ACHN (cell line): ENCODE results near the gene SYT8.

Experiments used
- DNase-seq: peaks from one replicate; pipeline ENCODE4 v3.0.0-alpha.2; 2015
- in situ Hi-C: cut with HindIII; loops from 2 replicates; pipeline ENCODE4 v1.10.0; 2017; ENCODE audit warnings: low sequenced_read_pairs, low pct_ligation_motif_present, low pct_unique_long_range_greater_than_20kb

The SYT8 gene

GRCh38 chr11:1854132-1854948 is 19.6 kb downstream of the SYT8 start:
- in situ Hi-C loops, result no loop called here

GRCh38 chr11:1854949-1855885 is 20.4 kb downstream of the SYT8 start:
- in situ Hi-C loops, result no loop called here
- no peak for DNase-seq

More at GRCh38 chr11:1854132-1854948, 19.6 kb downstream of the SYT8 start:
- no peak for DNase-seq

GRCh38 chr11:1855886-1856265 is 21.1 kb downstream of the SYT8 start:
- DNase-seq, result no peak
- in situ Hi-C loops, result no loop called here

GRCh38 chr11:1856306-1857005 is 21.7 kb downstream of the SYT8 start:
- DNase-seq, result no peak
- in situ Hi-C loops, result no loop called here

- in situ Hi-C loops, result no loop called here
- DNase-seq, result no peak
Observed at GRCh38 chr11:1857064-1857463, 22.3 kb downstream of the SYT8 start.

GRCh38 chr11:1858154-1858553 is 23.4 kb downstream of the SYT8 start:
- in situ Hi-C loops, result no loop called here

GRCh38 chr11:1858576-1858975 is 23.8 kb downstream of the SYT8 start:
- in situ Hi-C loops, result no loop called here
- no peak for DNase-seq

More at GRCh38 chr11:1858154-1858553, 23.4 kb downstream of the SYT8 start:
- no peak for DNase-seq

- in situ Hi-C loops, result no loop called here
- DNase-seq, result no peak
Observed at GRCh38 chr11:1859004-1859403, 24.2 kb downstream of the SYT8 start.

- in situ Hi-C loops, result no loop called here
- no peak for DNase-seq
Observed at GRCh38 chr11:1860108-1860507, 25.3 kb downstream of the SYT8 start.

GRCh38 chr11:1861435-1862411 is 26.9 kb downstream of the SYT8 start:
- in situ Hi-C loops, result no loop called here
- DNase-seq, result no peak

GRCh38 chr11:1862588-1863351 is 28.0 kb downstream of the SYT8 start:
- DNase-seq, result peak; percentile 25
- in situ Hi-C loops, result no loop called here

- peak; percentile 68 for DNase-seq
- in situ Hi-C loops, result no loop called here
Observed at GRCh38 chr11:1863352-1864216, 28.8 kb downstream of the SYT8 start.

GRCh38 chr11:1864231-1864630 is 29.4 kb downstream of the SYT8 start:
- no peak for DNase-seq
- in situ Hi-C loops, result no loop called here

GRCh38 chr11:1864831-1865665 is 30.3 kb downstream of the SYT8 start:
- in situ Hi-C loops, result no loop called here
- no peak for DNase-seq

GRCh38 chr11:1866226-1866625 is 31.4 kb downstream of the SYT8 start:
- DNase-seq, result no peak
- in situ Hi-C loops, result no loop called here

- no peak for DNase-seq
- in situ Hi-C loops, result no loop called here
Observed at GRCh38 chr11:1866776-1867175, 32.0 kb downstream of the SYT8 start.
